Stimulated activated naive B cell treated with anti-CD40 and anti-IgM and Interleukin-4, amounts not matched to agents 10 μg/mL and 1 μg/mL and 100 μg/mL, for 72 hours (primary cell): ENCODE measurements around the gene LINGO3.

Experiments
- ATAC-seq, 2 donors: fragments of 150-1000 bp; cut with Tn5 transposase; replicated peaks; 2 replicates each; pipeline ENCODE4 v1.10.0; 2021; ENCODE audit warnings: moderate library complexity in 1 of 2
- DNase-seq: peaks from one replicate; pipeline ENCODE4 v3.0.0; 2021
- H3K27ac Mint-ChIP-seq: one replicate; pipeline ENCODE4 v1.8.0; 2022; ENCODE audit warnings: mild to moderate bottlenecking, mixed read lengths
- H3K27me3 Mint-ChIP-seq, 2 donors: one replicate each; pipeline ENCODE4 v1.8.0; 2022; ENCODE audit warnings: mixed read lengths in 2 of 2
- H3K36me3 Mint-ChIP-seq, 2 donors: one replicate each; pipeline ENCODE4 v1.8.0; 2022; ENCODE audit warnings: mixed read lengths in 2 of 2, mild to moderate bottlenecking in 1 of 2
- H3K4me1 Mint-ChIP-seq, 2 donors: one replicate each; pipeline ENCODE4 v1.8.0; 2022; ENCODE audit warnings: mixed read lengths in 2 of 2, mild to moderate bottlenecking in 1 of 2
- H3K4me3 Mint-ChIP-seq, 2 donors: one replicate each; pipeline ENCODE4 v1.8.0; 2022; ENCODE audit warnings: mild to moderate bottlenecking in 2 of 2, mixed read lengths in 2 of 2, moderate library complexity in 1 of 2
- H3K9me3 Mint-ChIP-seq, 2 donors: one replicate each; pipeline ENCODE4 v1.8.0; 2022; ENCODE audit warnings: mixed read lengths in 2 of 2, mild to moderate bottlenecking in 1 of 2

LINGO3 gene

GRCh38 chr19:2312820-2313501 lies 5.0 kb upstream of the LINGO3 start:
- no peak overlapping the region for H3K4me3 Mint-ChIP-seq
- H3K4me1 Mint-ChIP-seq = peaks cover 28 to 43% of the 10 kb centered on the region in 2 donors
- H3K9me3 Mint-ChIP-seq = peaks cover 7 to 9% of the 10 kb centered on the region in 2 donors
- peaks cover 12 to 32% of the 10 kb centered on the region in 2 donors for H3K27me3 Mint-ChIP-seq
- DNase-seq = no peak
- peaks cover 0 to 5% of the 10 kb centered on the region in 2 donors for H3K36me3 Mint-ChIP-seq
- no peak for ATAC-seq
- peak overlapping the region; percentile 37 for H3K27ac Mint-ChIP-seq

GRCh38 chr19:2311093-2311492 lies 3.1 kb upstream of the LINGO3 start:
- no peak overlapping the region for H3K27ac Mint-ChIP-seq
- H3K4me3 Mint-ChIP-seq = no peak overlapping the region
- DNase-seq = no peak
- peaks cover 25 to 46% of the 10 kb centered on the region in 2 donors for H3K4me1 Mint-ChIP-seq
- H3K36me3 Mint-ChIP-seq = peaks cover 0 to 5% of the 10 kb centered on the region in 2 donors
- H3K27me3 Mint-ChIP-seq = peaks cover 19 to 45% of the 10 kb centered on the region in 2 donors
- H3K9me3 Mint-ChIP-seq = peaks cover 7 to 9% of the 10 kb centered on the region in 2 donors
- ATAC-seq = no peak

DNA sequence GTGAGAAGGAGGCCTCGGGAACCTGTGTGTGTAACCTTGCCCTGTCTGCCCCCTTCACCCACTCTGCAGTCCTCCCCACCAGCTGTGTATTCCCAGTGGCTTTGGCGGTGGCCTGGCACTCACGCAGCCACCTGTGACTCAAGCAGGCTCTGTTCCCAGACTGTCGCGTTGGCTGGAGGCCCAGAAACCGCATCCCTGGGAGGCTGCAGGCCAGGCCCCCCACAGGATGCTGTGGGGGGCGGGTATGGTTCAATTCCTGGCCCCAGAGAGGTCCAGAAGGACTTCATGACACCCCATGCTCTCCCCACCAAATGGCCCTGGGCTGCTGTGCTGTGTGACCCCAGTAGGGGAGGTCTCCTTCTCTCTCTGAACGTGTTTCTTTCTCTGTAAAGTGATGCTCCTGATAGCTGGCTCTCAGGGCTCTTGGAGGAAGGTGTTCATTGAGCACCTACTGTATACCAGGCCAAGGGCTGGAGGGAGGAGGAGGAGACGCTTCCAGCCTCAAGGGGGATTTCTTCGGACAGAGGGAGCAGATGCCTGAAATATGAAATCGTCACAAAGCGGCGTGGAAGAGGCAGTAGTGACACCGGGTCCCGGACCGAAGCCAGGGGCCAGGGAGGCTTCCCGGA lies 1.9 kb upstream of the LINGO3 start:
- DNase-seq (no peak), ATAC-seq (no peak)
- H3K27me3 Mint-ChIP-seq = peaks cover 23 to 45% of the 10 kb centered on the region in 2 donors
- H3K36me3 Mint-ChIP-seq = peaks cover 0 to under 1% of the 10 kb centered on the region in 2 donors
- peaks cover under 1 to 4% of the 10 kb centered on the region in 2 donors for H3K9me3 Mint-ChIP-seq
- no peak overlapping the region for H3K27ac Mint-ChIP-seq
- no peak overlapping the region for H3K4me3 Mint-ChIP-seq
- H3K4me1 Mint-ChIP-seq = peaks cover 20 to 44% of the 10 kb centered on the region in 2 donors

GRCh38 chr19:2307518-2308012 lies 389 bp downstream of the LINGO3 start:
- no peaks in the 10 kb centered on the region for H3K9me3 Mint-ChIP-seq
- H3K27ac Mint-ChIP-seq = no peak overlapping the region
- peaks cover 22 to 46% of the 10 kb centered on the region in 2 donors for H3K4me1 Mint-ChIP-seq
- peaks cover 16 to 37% of the 10 kb centered on the region in 2 donors for H3K27me3 Mint-ChIP-seq
- DNase-seq (no peak), ATAC-seq (no peak)
- peaks cover 0 to 2% of the 10 kb centered on the region in 2 donors for H3K36me3 Mint-ChIP-seq
- H3K4me3 Mint-ChIP-seq = peak overlapping the region; percentile 25 to 51

DNA sequence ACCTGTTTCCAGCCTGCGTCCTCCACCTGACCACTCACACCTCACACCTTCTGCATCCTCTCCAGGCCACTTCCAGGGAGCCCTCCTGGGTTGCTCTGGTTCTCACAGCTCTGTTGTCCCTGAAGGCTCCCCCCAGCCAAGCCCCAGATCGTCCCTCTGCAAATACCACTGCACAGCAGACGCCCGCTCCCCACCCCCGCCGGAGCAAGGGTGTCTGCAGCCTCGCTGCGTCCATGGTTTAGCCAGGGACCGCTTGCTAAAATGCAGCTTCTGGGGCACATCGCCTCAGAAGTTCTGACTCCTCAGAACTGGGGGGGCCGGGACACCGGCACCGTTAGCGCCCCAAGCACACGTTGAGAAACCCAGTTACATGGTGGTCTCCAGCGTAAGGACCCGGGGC lies 983 bp downstream of the LINGO3 start:
- Mint-ChIP-seq H3K4me3 (peak overlapping the region in 1 of 2 donors; percentile 53), H3K9me3 (no peaks in the 10 kb centered on the region), H3K36me3 (peaks cover 0 to 2% of the 10 kb centered on the region in 2 donors), H3K27ac (no peak overlapping the region), H3K27me3 (peaks cover 16 to 37% of the 10 kb centered on the region in 2 donors), H3K4me1 (peaks cover 22 to 52% of the 10 kb centered on the region in 2 donors)
- no peak for ATAC-seq
- no peak for DNase-seq

DNA sequence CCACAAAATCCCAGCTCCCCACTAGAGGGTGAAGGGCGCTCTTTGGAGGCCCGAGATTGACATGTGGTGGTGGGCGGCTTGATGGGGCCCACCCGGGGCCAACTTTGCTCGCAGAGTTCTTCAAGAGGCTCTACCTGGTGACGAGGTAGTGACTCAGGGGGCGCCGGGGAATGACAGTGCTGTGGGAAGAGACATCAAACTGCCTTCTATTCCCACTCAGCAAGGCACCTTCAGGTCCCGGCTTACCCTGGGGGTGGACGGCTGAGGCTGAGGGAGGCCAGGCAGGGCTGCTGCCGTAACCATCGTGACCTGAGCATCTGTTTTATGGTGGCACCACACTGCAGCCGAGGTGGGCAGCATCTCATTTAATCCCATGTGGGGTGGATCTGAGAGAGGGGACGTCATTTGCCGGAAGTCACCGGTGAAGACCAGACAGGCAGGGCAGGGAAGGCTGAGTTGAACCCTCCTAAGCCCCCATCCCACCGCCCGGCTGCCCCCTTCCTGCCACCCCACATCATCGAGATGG lies 1.6 kb downstream of the LINGO3 start:
- peaks cover 24 to 56% of the 10 kb centered on the region in 2 donors for H3K4me1 Mint-ChIP-seq
- ATAC-seq (no peak), DNase-seq (no peak)
- no peak overlapping the region for H3K27ac Mint-ChIP-seq
- H3K4me3 Mint-ChIP-seq = peak overlapping the region; percentile 30 to 32
- H3K36me3 Mint-ChIP-seq = peaks cover 0 to 2% of the 10 kb centered on the region in 2 donors
- H3K9me3 Mint-ChIP-seq = peaks cover 0 to 2% of the 10 kb centered on the region in 2 donors
- H3K27me3 Mint-ChIP-seq = peaks cover 16 to 37% of the 10 kb centered on the region in 2 donors

GRCh38 chr19:2305452-2306280 lies 2.3 kb downstream of the LINGO3 start:
- Mint-ChIP-seq H3K27me3 (peaks cover 16 to 35% of the 10 kb centered on the region in 2 donors), H3K36me3 (peaks cover 1 to 2% of the 10 kb centered on the region in 2 donors), H3K9me3 (peaks cover 0 to 2% of the 10 kb centered on the region in 2 donors), H3K4me1 (peaks cover 30 to 62% of the 10 kb centered on the region in 2 donors), H3K27ac (no peak overlapping the region), H3K4me3 (no peak overlapping the region)
- DNase-seq (no peak), ATAC-seq (no peak)

DNA sequence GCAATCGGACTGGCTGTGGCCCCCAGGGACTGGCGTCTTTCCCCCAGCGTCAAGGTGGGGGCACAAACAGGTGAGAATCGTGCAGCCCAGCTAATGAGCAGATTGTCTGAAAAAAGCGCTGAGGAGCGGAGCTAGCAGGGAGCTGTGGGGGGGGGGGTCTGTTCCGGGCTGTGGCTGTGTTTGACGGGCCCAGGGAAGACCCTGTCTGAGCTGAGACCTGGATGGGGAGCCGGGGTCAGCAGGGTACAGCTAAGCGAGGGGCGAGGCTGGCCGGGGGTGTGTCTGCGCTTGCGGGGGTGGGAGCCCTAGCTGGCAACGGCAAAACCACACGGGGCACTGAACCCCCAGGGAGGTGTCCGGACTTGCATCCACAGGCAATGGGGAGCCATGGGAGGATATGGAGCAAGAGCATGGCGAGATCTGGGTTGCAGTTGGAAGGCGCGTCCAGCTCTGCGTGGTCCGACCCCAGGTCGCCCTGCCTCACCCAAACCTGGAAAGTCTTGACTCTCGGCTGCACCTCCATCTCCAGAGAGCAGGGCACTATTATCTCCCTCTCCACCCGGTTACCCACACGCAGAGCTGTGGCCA lies 4.6 kb downstream of the LINGO3 start:
- Mint-ChIP-seq H3K36me3 (peaks cover 2 to 6% of the 10 kb centered on the region in 2 donors), H3K27ac (peak overlapping the region; percentile 91), H3K9me3 (peaks cover 0 to 2% of the 10 kb centered on the region in 2 donors), H3K27me3 (peaks cover 11 to 15% of the 10 kb centered on the region in 2 donors), H3K4me3 (peak overlapping the region; percentile 77 to 80), H3K4me1 (peaks cover 29 to 55% of the 10 kb centered on the region in 2 donors)
- DNase-seq (no peak), ATAC-seq (peak in 1 of 2 donors; percentile 22)

DNA sequence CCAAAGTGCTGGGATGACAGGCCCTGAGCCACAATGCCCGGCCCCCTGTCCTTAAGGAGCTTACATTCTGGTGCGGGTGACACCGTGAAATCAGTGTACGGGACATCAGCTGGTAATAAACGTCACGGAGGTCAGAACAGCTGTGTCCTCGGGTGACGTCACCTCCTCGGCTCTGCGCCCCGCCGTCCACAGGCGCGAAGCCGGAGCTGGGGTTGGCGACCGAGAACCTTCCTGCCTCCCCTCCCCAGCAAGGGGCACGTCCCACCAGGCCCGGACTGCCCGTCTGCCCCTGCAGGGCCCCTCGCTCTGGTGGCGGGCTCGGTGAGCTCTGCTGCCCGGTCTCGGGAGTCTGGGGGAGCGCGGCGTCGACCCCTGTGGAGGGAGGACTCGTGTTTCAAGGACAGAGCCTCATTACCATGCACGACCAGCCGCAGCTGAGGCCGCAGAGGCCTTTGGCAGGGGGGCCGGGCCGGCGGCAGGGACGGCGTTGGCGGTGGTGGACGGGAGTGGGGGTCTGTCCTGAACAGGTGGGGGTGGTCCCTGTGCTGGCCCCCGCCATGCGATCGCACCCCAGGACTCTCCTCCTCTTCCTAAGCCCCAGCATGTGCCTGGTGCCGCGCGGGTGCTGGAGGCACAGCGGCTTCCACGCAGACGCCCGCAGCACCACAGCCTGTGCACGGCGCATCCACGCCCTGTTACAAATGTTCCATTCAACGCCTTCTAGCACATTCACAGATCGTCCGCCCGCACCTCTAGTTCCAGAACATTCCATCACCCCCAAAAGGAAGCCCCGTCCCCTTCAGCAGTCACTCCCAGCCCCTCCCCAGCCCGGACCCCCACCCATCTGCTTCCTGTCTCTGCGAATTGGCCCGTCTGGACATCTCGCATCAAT lies 5.4 kb downstream of the LINGO3 start:
- DNase-seq (no peak), ATAC-seq (peak; percentile 57 to 61)
- Mint-ChIP-seq H3K4me1 (peaks cover 28 to 54% of the 10 kb centered on the region in 2 donors), H3K9me3 (peaks cover 0 to 2% of the 10 kb centered on the region in 2 donors), H3K4me3 (peak overlapping the region; percentile 77 to 80), H3K27ac (peak overlapping the region; percentile 91), H3K27me3 (peaks cover 11 to 12% of the 10 kb centered on the region in 2 donors), H3K36me3 (peaks cover 2 to 6% of the 10 kb centered on the region in 2 donors)

- H3K27ac Mint-ChIP-seq = peak overlapping the region; percentile 73
- H3K9me3 Mint-ChIP-seq = peaks cover 0 to 2% of the 10 kb centered on the region in 2 donors
- no peak for ATAC-seq
- peaks cover 20 to 38% of the 10 kb centered on the region in 2 donors for H3K4me1 Mint-ChIP-seq
- peaks cover 2 to 6% of the 10 kb centered on the region in 2 donors for H3K36me3 Mint-ChIP-seq
- peak overlapping the region in 1 of 2 donors; percentile 50 for H3K4me3 Mint-ChIP-seq
- no peaks in the 10 kb centered on the region for H3K27me3 Mint-ChIP-seq
- DNase-seq = no peak
Observed at GRCh38 chr19:2300533-2300932, 7.4 kb downstream of the LINGO3 start.

DNA sequence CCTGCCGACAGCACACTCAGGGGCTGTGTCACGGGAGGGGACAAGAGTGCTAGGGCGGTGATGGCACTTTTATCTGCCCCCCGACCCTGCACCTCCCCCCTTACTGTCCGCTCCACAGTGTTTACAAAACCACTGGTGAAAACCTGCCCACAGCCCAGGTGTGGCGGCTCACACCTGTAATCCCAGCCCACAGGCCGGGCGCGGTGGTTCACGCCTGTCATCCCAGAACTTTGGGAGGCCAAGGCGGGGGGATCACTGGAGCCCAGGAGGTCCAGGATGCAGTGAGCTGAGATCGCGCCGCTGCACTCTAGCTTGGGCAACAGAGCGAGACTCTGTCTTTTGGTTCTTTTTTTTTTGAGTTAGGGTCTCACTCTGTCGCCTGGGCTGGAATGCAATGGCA lies 11.8 kb downstream of the LINGO3 start:
- Mint-ChIP-seq H3K4me1 (peaks cover 26 to 53% of the 10 kb centered on the region in 2 donors), H3K27me3 (no peaks in the 10 kb centered on the region), H3K9me3 (no peaks in the 10 kb centered on the region), H3K36me3 (peaks cover 15 to 28% of the 10 kb centered on the region in 2 donors), H3K4me3 (no peak overlapping the region), H3K27ac (no peak overlapping the region)
- no peak for ATAC-seq
- DNase-seq = no peak

DNA sequence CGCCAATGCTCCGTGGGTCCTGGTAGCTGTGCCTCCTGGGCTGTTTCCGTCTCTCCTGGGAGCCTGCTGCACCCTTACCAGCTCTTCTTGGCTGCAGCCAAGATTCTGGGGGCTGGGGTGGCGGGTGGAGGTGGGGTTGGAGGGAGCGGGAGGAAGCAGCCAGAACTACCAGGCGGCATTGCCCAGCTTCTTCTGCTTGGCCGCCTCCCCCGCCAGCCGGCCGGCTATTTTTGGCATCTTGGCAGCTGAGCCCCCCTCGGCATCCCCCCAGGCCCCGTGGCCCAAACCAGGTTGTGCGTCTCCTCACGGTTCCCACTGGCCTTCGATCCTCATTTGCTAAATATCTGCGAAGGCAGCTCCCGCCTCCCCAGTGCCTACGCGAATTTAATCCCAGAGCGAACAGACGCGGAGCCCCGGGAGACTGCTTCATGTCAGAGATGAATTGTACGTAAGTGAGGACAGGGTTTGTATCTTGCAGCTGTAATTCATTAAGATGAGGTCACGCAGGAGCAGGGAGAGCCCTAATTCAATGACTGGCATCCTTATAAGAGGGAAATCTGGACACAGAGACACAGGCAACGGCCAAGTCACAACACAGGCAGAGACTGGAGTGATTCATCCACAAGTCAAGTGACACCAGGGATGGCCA lies 13.1 kb downstream of the LINGO3 start:
- peak overlapping the region; percentile 54 for H3K27ac Mint-ChIP-seq
- ATAC-seq (no peak), DNase-seq (no peak)
- H3K9me3 Mint-ChIP-seq = no peaks in the 10 kb centered on the region
- peaks cover 17 to 22% of the 10 kb centered on the region in 2 donors for H3K36me3 Mint-ChIP-seq
- H3K27me3 Mint-ChIP-seq = no peaks in the 10 kb centered on the region
- peaks cover 23 to 49% of the 10 kb centered on the region in 2 donors for H3K4me1 Mint-ChIP-seq
- H3K4me3 Mint-ChIP-seq = peak overlapping the region in 1 of 2 donors; percentile 74
